ENCODE results near the gene HCRT.
"Not testable (repeated sequence)": the region's sequence is repeated elsewhere in the genome, so short reads cannot be mapped to it uniquely, and the experiment has no call there.

The HCRT gene

GRCh38 chr17:42210046-42210445, 24.8 kb upstream of the HCRT start:
- H3K36me3 ChIP-seq (ENCODE audit: control insufficient read depth, insufficient read depth, low read length) = peaks cover 23% of the 10 kb centered on the region

DNA sequence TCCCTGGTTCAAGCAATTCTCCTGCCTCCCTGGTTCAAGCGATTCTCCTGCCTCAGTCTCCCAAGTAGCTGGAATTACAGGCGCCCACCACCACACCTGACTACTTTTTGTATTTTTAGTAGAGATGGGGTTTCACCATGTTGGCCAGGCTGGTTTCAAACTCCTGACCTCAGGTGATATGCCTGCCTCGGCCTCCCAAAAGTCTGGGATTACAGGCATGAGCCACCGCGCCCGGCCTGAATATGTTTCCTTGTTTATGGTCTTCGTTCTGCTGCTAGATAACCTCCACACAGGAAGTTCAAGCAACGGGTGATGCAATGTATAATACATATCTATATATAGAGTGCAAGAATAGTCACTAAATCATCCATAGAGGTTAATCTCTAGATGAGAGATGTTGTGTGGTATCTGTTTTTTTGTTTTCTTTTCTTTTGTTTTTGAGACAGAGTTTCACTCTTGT, 20.9 kb upstream of the HCRT start:
- H3K9ac ChIP-seq (ENCODE audit: low read length); H3K4me1 ChIP-seq (ENCODE audit: control insufficient read depth, insufficient read depth, low read length): not testable (repeated sequence)

More at GRCh38 chr17:42210046-42210445, 24.8 kb upstream of the HCRT start:
- no peaks in the 10 kb centered on the region for H3K4me1 ChIP-seq (ENCODE audit: control insufficient read depth, insufficient read depth, low read length)
- H3K27ac ChIP-seq (ENCODE audit: low read depth, low read length) = no peak overlapping the region
- no peaks in the 10 kb centered on the region for H3K27me3 ChIP-seq (ENCODE audit: control insufficient read depth, insufficient read depth, low read length)
- no peak overlapping the region for H3K9ac ChIP-seq (ENCODE audit: low read length)
- no peak overlapping the region for H3K4me3 ChIP-seq (ENCODE audit: low read length)

GRCh38 chr17:42203354-42203753, 18.1 kb upstream of the HCRT start:
- Histone ChIP-seq H3K36me3 (ENCODE audit: control insufficient read depth, insufficient read depth, low read length) (peaks cover 24% of the 10 kb centered on the region), H3K4me1 (ENCODE audit: control insufficient read depth, insufficient read depth, low read length) (no peaks in the 10 kb centered on the region), H3K27me3 (ENCODE audit: control insufficient read depth, insufficient read depth, low read length) (no peaks in the 10 kb centered on the region), H3K27ac (ENCODE audit: low read depth, low read length) (no peak overlapping the region), H3K9ac (ENCODE audit: low read length) (no peak overlapping the region), H3K4me3 (ENCODE audit: low read length) (no peak overlapping the region)

More for the DNA sequence above, 20.9 kb upstream of the HCRT start:
- not testable (repeated sequence) for H3K4me3 ChIP-seq (ENCODE audit: low read length); H3K27ac ChIP-seq (ENCODE audit: low read depth, low read length); H3K27me3 ChIP-seq (ENCODE audit: control insufficient read depth, insufficient read depth, low read length)
- H3K36me3 ChIP-seq (ENCODE audit: control insufficient read depth, insufficient read depth, low read length) = peaks cover 33% of the 10 kb centered on the region

- no peak overlapping the region for H3K9ac ChIP-seq (ENCODE audit: low read length)
- H3K36me3 ChIP-seq (ENCODE audit: control insufficient read depth, insufficient read depth, low read length) = peaks cover 24% of the 10 kb centered on the region
- no peak overlapping the region for H3K4me3 ChIP-seq (ENCODE audit: low read length)
- H3K4me1 ChIP-seq (ENCODE audit: control insufficient read depth, insufficient read depth, low read length) = no peaks in the 10 kb centered on the region
- H3K27ac ChIP-seq (ENCODE audit: low read depth, low read length) = no peak overlapping the region
- no peaks in the 10 kb centered on the region for H3K27me3 ChIP-seq (ENCODE audit: control insufficient read depth, insufficient read depth, low read length)
These were observed 17.4 kb upstream of the HCRT start for GRCh38 chr17:42202696-42203095.

- Histone ChIP-seq H3K4me1 (ENCODE audit: control insufficient read depth, insufficient read depth, low read length) (no peaks in the 10 kb centered on the region), H3K27me3 (ENCODE audit: control insufficient read depth, insufficient read depth, low read length) (no peaks in the 10 kb centered on the region), H3K36me3 (ENCODE audit: control insufficient read depth, insufficient read depth, low read length) (peaks cover 24% of the 10 kb centered on the region), H3K27ac (ENCODE audit: low read depth, low read length) (no peak overlapping the region), H3K4me3 (ENCODE audit: low read length) (no peak overlapping the region), H3K9ac (ENCODE audit: low read length) (no peak overlapping the region)
These were observed 16.9 kb upstream of the HCRT start for GRCh38 chr17:42202159-42202558.

- Histone ChIP-seq H3K27ac (ENCODE audit: low read depth, low read length) (no peak overlapping the region), H3K27me3 (ENCODE audit: control insufficient read depth, insufficient read depth, low read length) (no peaks in the 10 kb centered on the region), H3K4me3 (ENCODE audit: low read length) (no peak overlapping the region), H3K9ac (ENCODE audit: low read length) (no peak overlapping the region), H3K4me1 (ENCODE audit: control insufficient read depth, insufficient read depth, low read length) (no peaks in the 10 kb centered on the region), H3K36me3 (ENCODE audit: control insufficient read depth, insufficient read depth, low read length) (peaks cover 24% of the 10 kb centered on the region)
These were observed 16.2 kb upstream of the HCRT start for GRCh38 chr17:42201458-42201772.

DNA sequence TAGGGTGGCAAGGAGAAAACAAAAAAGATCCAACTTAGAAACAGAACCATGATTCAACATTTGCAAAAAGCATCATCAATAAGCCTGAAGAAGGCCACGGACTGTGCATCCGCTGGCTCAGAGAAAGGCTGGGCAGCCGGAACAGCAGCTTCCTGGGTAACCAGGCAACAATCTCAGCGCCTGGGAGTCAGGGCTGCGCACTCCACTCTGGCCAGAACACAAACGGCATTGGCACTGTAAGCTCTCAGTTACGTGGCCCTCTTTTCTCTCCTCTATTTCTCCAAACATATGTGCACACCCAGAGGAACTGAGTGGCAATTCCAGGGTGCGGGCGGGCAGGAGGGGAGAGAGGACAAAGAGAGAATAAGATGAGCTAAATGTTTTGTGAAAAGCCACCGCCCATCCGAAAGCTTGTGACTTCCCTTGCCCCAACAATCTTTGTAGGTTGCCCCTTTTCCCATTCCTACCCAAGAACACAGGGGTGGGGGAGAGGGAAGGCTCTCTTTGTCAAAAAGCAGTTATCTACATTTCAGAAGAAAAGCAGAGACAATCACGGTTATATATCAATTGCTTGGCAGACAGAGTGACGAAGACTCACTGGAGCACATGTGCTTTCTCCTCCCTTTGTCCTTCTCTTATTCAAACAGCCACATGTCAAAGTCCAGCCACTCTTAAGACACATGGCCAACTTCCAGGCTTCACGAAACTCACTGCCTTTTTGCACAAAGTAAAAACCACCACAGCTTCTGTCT, 15.6 kb upstream of the HCRT start:
- Histone ChIP-seq H3K27ac (ENCODE audit: low read depth, low read length) (no peak overlapping the region), H3K36me3 (ENCODE audit: control insufficient read depth, insufficient read depth, low read length) (peaks cover 24% of the 10 kb centered on the region), H3K4me1 (ENCODE audit: control insufficient read depth, insufficient read depth, low read length) (no peaks in the 10 kb centered on the region), H3K27me3 (ENCODE audit: control insufficient read depth, insufficient read depth, low read length) (no peaks in the 10 kb centered on the region), H3K9ac (ENCODE audit: low read length) (no peak overlapping the region), H3K4me3 (ENCODE audit: low read length) (no peak overlapping the region)

- Histone ChIP-seq H3K4me1 (ENCODE audit: control insufficient read depth, insufficient read depth, low read length) (peaks cover under 1% of the 10 kb centered on the region), H3K4me3 (ENCODE audit: low read length) (no peak overlapping the region), H3K27ac (ENCODE audit: low read depth, low read length) (no peak overlapping the region), H3K9ac (ENCODE audit: low read length) (no peak overlapping the region), H3K36me3 (ENCODE audit: control insufficient read depth, insufficient read depth, low read length) (peaks cover 18% of the 10 kb centered on the region), H3K27me3 (ENCODE audit: control insufficient read depth, insufficient read depth, low read length) (no peaks in the 10 kb centered on the region)
These were observed 14.3 kb upstream of the HCRT start for GRCh38 chr17:42199416-42200011.

DNA sequence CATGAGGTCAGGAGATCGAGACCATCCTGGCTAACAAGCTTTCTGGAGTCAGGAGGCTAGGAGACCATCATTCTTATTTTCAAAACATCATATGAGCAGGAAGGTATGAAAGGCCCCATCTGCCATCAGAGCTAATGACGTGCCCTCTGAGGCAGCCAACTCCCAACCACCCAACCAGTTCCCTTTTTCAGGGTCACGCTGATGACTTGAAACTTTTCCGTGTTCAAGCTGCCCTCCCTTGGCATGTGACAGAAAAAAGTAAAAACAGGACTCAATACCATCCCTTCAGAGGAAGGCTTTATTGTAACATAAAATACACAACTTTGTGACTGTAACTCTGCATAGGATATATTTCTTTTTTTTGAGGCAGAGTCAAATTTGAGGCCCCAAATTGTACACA, 13.6 kb upstream of the HCRT start:
- Histone ChIP-seq H3K27me3 (ENCODE audit: control insufficient read depth, insufficient read depth, low read length) (no peaks in the 10 kb centered on the region), H3K27ac (ENCODE audit: low read depth, low read length) (no peak overlapping the region), H3K9ac (ENCODE audit: low read length) (no peak overlapping the region), H3K4me3 (ENCODE audit: low read length) (no peak overlapping the region), H3K36me3 (ENCODE audit: control insufficient read depth, insufficient read depth, low read length) (peaks cover 14% of the 10 kb centered on the region), H3K4me1 (ENCODE audit: control insufficient read depth, insufficient read depth, low read length) (peaks cover 2% of the 10 kb centered on the region)

DNA sequence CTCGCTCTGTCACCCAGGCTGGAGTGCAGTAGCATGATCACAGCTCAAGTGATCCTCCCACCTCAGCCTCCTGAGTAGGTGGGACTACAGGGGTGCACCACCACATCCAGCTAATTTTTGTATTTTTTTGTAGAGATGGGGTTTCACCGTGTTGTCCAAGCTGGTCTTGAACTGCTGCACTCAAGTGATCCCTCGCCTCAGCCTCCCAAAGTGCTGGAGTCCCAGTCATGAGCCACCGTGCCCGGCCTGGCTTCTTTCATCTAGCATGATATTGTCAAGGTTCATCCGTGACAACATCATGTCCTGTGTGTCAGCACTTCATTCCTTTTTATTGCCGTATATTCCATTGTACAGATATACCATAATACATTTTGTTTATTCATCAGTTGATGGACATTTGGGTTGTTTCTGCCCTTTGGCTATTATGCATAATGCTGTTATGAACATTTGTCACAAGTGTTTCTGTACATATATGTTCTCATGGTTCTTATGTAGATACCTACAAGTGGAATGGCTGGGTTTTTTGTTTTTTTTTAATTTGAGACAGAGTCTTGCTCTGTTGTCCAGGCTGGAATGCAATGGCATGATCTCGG, 12.4 kb upstream of the HCRT start:
- H3K4me1 ChIP-seq (ENCODE audit: control insufficient read depth, insufficient read depth, low read length) = peaks cover 12% of the 10 kb centered on the region

GRCh38 chr17:42193969-42194899, 9.0 kb upstream of the HCRT start, which contains the start of gene GHDC:
GHDC (minus strand) TSS chr17:42194494; CDS start chr17:42193581, 913 bp downstream.
- H3K4me1 ChIP-seq (ENCODE audit: control insufficient read depth, insufficient read depth, low read length) = peaks cover 12% of the 10 kb centered on the region
- H3K27ac ChIP-seq (ENCODE audit: low read depth, low read length) = peak within 1 kb of the TSS; percentile 70
- peaks cover 2% of the 10 kb centered on the region for H3K36me3 ChIP-seq (ENCODE audit: control insufficient read depth, insufficient read depth, low read length)
- peak within 1 kb of the TSS; percentile 84 for H3K9ac ChIP-seq (ENCODE audit: low read length)
- peak within 1 kb of the TSS; percentile 83 for H3K4me3 ChIP-seq (ENCODE audit: low read length)
- H3K27me3 ChIP-seq (ENCODE audit: control insufficient read depth, insufficient read depth, low read length) = no peaks in the 10 kb centered on the region

More for the DNA sequence above, 12.4 kb upstream of the HCRT start:
- H3K27me3 ChIP-seq (ENCODE audit: control insufficient read depth, insufficient read depth, low read length) = no peaks in the 10 kb centered on the region
- peaks cover 12% of the 10 kb centered on the region for H3K36me3 ChIP-seq (ENCODE audit: control insufficient read depth, insufficient read depth, low read length)
- H3K4me3 ChIP-seq (ENCODE audit: low read length) = no peak overlapping the region
- H3K27ac ChIP-seq (ENCODE audit: low read depth, low read length) = no peak overlapping the region
- no peak overlapping the region for H3K9ac ChIP-seq (ENCODE audit: low read length)
